Hematopoietic multipotent progenitor cell treated with erythropoietin and hydrocortisone succinate and interleukin-3 and kit ligand, for 8 days (in vitro differentiated cells): Measurements from ENCODE around the gene ZFYVE26.

Experiments used
- DNase-seq: peaks from one replicate; pipeline ENCODE4 v3.0.0-alpha.2; 2015

ZFYVE26 gene

DNA sequence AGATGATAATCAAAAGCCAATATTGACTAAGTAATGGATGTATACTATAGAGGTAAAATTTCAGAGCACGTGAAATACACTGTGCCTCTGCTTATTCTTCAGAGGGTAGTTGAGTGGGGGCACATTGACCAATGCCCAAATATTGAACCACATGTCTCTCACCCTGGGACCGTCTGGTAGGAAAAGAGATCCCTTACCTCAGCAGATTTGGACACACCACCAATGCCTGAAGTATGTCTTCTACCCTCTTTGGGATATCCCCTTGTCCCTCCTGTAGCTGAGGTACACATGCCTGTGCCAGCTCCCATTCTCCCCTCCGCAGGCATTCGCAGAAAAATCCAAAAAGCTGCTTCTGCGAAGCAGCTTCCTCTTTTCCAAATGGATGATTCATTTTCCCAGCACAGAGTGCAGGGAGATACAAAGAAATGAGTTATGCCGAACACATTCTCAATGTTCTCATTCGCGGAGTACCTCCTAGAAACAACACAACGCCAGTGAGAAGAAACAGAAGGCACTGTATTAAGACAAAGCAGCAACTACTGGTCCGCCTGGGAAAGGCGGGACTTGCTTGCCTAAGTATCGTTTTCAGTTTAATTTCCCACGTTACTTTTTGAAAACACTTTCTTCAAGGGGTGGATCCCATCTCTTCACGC is 691 bp downstream of the ZFYVE26 start:
- DNase-seq = peak; percentile 43

DNA sequence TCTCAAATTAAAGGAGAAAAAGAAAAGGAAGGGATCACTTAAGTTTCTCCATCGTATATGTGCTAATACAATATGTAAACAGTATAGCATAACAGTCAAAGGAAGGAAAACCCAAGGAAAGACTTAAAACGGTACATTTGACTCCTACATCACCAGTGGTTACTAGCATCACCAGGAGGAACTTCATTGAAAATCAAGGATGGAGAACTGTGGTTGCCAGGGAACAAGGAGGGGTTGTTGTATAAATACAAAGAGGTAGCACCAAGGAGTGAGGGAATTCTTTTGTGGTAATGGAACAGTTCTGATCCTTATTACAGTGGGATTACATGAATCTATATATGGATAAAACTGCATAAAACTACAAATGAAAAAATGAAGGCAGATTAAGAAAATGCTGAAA is 1.6 kb downstream of the ZFYVE26 start:
- DNase-seq = no peak

DNA sequence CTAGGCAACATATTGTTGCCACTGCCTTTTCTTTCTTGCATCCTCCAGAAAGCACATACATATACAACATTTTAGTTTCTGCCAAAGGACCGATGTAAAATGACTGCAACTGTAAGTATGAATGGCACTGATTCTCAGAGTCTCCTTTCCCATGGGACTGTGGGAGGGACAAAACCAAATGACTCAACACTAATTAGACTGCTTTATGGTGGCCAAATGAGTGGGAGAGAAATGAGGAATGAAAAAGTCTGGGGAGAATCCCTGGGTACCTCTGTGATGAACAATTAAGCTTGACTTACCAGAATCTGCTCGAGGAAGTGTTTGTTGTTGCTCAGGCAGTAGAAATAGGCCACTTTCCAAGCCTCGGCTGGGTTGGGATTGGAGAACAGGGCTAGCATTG is 10.1 kb downstream of the ZFYVE26 start:
- DNase-seq = no peak

DNA sequence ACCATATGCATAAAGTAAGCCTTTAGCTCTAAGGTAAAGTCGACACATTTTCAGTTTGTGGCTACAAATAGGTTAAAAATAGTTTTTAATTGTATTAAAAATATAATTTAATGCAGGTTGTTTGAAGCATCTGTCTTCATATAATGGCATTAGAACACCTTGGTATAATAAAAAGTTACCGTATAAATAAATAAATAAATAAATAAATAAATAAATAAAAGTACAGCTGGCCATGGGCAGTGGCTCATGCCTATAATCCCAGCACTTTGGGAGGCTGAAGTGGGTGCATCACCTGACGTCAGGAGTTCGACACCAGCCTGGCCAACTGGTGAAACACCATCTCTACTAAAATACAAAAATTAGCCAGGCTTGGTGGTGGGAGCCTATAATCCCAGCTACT is 15.6 kb downstream of the ZFYVE26 start:
- no peak for DNase-seq

DNA sequence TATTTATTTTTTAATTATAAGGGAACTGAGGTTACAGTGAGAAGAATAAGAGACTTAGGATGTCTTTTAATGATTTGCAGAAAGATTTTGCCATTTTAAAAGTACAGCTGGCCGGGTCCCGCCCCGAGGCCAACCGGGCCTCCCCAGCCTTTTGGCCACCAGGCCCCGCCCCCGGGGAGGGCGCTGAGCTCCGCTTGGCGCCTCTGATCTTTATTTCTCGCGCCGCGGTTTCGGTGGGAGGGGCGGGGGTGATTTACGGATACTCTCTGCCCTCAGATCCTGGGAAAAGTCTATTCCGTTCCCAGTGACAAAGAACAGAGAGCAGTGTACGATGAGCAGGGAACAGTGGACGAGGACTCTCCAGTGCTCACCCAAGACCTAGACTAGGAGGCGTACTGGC is 17.7 kb downstream of the ZFYVE26 start:
- no peak for DNase-seq

DNA sequence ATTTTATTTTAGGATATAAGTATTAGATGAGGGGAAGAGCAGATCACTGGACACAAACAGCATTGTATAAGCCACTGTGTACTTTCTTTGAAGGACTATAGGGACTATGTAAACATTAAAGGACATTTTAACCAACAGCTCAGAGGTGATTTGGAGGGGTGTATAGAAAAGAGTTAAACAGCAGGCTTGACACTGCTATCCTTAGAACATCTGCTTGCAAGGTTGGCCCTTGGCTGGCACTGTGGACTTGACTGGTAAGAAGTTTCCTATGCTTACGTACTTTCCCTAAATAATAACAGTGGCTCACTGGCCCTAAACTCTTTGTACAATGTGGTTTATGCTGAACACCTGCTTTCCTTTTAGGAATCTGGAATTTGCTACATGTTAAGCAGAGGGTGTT is 28.7 kb downstream of the ZFYVE26 start:
- no peak for DNase-seq

DNA sequence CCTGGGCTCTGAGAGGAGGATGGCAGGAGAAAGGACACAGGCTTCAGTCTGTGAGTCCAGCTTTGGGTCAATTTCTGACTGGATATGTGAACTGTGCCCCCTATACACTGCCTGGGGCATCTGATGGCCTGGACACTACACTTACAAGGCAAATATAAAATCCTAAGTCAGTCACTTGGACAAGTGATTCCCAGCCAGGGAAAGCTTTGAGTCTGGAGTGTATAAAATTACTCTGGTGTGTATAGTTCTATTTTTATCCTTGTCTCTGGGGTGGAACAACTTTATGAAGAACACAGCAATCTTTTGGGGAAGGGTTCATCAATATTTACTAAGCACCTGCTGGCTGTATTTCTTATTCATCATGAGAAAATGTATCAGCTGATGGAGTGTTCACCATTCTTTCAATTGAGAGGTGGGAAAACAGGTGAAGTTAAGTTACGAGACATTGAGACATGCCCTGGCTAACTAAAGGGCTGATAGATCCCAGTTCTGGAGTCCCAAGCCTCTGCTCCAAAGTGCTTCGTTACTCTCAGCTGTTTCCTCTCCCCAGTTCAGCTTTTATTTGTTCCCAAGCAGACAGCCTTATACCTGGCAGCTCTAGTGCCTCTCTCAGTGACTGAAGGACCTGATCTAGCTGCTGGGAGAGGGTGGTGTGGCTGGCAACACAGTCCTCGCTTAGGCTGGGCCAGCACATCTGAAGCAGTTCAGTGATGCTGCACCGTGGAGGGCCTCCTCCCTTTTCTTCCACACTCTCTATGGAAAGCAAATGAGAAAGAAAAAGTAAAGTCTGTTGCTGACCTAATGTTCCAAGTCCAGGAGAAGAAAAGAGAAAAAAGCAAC is 30.9 kb downstream of the ZFYVE26 start:
- no peak for DNase-seq

DNA sequence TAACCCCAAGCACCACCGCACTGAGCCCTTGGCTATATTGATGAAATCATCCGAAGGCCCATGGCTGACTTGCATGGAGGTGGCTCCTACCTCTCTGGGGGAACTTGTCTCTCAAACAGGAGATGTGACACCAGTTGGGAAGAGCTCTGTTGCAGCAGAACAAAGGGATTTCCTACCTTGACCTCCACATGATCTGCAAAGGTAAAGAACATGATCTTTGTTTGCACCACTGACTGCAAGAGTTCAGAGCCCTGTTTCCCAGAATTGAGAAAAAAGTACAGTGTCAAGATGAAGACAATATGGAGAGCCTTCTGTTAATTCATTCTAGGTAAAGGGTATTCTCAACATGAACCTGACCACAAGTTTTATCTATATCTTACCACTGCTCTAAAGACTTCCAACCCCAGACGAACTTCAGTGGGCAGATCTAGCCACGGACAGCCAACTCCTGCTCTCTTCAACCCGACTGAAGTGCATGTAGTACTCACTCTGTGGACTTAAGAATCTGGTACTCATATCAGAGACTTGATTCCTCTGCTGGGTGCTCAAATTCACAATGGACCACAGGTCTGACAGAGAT is 32.1 kb downstream of the ZFYVE26 start:
- peak; percentile 72 for DNase-seq

DNA sequence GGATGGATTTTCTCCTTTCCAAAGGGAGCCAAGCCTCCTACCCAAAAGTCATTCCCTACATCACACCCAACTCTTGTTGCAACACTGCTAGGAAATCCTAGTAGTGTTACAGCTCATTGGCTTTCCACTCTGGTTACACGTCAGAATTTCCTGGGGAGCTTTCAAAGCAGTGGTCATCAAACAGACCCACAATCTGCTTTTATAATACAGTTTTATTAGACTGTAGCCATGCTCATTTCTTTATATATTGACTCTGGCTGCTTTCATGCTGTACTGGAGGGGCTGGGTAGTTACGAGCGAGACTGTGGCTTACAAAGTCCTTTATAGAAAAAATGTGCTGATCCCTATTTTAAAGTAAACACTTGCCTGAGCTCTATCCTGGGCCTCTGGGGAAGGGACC is 34.3 kb downstream of the ZFYVE26 start:
- no peak for DNase-seq

DNA sequence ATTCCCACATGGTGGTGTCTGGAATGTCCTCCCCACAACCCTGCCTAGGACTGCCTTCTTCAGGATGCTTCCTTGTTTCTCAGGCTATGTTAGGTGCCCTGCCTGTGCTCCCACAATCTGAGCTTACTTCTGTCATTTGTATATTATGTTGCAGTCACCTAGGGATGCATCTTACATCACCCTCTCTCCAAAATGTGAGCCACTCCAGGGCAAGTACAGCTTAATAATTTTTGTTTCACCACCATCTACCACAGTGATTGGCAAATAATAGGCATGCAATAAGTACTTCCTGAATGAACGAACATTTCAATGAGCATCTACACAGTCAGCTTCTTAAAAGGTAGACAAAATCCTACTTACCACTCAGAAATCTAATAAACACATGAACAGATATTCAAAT is 37.6 kb downstream of the ZFYVE26 start:
- DNase-seq = no peak

DNA sequence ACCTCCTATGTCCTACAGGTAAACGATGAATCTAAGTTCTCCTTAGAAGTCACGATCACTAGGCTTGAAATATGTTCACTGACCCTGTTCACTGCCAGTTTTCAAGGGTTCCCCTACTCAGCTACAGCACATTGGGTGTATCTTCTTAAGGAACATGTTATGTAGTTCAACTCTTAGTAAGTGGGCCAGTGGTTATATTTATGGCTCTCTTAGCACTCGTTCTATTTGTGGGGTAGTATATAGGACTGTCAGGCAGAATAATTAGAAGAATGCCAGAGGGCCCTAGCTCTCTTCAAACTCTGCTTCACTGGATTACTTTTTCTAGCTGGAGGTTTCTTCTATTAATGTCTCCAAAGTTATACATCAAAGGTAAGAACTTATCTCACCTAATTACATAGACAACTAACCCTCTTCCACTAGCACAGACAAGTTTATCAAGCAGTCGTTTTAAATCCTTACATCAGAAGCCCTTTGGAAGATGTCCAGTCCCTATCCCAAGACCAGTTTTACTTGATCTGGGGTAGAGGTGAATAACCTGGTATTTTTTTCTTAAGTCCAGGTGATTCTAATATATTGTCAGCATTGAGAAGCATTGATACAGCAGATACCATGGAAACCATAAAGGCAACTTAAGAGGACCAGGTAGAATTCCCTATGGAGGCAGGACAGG is 39.6 kb downstream of the ZFYVE26 start:
- no peak for DNase-seq

DNA sequence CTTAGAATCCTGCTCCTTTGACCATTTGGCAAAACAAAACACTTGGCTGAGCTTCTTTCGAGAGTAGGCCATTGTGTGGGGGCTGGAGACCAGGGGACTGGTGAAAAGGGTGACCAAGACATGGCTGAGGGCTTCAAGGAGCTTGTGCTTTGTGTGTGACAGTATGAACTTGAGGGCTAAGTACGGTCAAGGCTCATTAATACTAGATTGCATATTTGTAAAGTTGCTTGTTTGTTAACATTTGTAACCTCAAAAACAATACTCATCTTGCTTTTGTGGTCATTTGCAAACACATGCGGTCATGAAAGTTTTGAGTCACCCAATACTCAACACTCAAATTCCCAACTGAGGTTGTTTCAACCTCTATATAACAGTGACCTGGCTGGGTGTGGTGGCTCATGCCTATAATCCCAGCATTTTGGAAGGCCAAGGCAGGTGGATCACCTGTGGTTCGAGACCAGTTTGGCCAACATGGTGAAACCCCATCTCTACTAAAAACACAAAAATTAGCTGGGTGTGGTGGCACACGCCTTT is 42.5 kb downstream of the ZFYVE26 start:
- DNase-seq = no peak

DNA sequence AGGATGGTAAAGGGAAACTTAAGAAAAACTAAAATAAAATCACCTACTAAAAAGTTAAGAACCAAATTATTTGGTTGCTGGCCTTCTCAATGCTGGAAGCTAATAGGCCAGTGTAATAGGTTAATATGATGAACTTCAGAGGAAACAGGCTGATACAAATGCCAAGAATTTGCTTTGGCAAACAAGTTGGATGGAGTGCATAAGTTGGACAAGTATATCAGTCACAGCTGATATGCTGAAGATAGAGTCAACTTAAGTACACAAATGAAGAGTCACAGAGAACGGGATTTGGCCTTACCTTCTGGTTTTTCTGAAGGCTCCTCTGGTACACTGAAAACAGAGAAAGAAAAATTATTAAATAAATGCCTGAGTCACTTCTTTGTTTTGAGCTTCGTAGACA is 48.2 kb downstream of the ZFYVE26 start:
- DNase-seq = no peak

DNA sequence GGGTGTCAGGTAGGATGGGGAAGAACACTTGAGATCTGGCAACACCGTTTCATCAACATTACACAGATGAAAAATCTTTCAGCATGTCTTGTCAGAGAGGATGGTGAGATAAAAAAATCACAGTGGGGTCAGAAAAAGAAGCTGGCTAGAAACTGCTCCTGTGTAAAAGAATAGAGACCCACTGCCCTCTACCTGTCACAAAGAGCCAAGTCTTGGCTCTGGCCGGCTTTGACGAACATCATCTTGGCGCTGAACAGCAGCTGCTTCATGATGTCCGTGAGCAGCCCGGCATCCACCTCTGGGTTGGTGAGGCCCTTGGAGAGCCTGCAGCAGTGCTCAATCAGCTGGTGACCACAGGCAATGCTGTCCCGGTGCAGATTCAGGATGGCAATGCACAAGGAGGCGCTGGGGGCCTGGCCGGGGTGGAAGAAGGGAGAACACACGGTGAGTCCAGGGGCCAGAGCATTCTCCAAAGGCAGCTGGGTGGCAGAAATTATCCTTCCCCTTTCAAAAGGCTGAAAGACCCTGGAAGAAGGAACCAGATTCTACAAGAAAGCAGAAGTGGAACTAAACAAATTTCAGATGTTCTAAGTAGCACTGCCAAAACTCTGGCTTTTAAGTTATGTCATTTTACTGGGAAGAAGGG is 50.2 kb downstream of the ZFYVE26 start:
- no peak for DNase-seq

DNA sequence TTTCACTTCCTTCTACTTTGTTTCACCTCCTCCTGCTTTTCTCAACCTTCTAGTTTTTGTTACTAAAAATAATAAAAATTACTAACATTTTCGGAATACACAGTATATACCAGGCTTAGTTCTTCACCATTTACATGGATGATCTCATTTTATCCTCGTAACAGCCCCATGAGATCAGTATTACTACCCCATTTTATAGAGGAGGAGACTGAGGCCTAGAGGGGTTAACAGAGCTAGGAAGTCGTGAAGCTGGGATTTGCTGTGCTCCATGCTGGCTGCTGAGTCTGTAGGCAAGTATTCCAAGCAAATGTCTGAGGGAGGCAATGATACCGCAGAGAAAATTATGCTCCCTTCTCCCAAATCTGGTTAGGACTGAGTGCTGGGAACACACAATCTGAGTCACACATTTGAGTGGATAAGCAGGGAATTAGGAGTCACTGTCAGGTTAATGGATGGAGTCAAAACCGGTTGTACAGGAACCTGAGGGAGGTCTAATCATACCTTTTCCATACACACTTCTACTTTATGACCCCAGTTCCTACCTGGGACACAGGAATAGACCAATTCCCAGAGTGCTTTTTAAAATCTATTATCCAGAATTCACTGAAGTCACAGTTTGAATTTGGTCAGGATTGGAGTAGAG is 51.1 kb downstream of the ZFYVE26 start:
- no peak for DNase-seq

DNA sequence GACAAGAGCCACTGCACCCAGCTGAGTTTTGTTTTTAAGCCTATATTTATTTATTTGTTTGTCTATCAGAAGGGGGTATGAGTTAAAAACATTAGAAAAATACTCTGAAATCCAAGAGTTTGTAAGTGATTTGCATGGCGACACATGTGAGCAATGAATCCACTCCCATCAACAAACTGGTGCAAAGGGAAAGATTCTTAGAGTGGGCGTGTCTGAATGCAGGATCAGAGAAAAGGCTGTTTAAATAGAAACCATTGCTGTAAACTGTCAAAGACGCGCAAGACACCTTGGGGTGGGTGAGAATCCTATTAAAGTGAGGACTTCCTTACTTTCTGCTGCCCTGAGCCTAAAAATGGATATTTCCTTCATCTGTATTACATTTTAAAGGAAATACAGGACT is 51.9 kb downstream of the ZFYVE26 start:
- no peak for DNase-seq

DNA sequence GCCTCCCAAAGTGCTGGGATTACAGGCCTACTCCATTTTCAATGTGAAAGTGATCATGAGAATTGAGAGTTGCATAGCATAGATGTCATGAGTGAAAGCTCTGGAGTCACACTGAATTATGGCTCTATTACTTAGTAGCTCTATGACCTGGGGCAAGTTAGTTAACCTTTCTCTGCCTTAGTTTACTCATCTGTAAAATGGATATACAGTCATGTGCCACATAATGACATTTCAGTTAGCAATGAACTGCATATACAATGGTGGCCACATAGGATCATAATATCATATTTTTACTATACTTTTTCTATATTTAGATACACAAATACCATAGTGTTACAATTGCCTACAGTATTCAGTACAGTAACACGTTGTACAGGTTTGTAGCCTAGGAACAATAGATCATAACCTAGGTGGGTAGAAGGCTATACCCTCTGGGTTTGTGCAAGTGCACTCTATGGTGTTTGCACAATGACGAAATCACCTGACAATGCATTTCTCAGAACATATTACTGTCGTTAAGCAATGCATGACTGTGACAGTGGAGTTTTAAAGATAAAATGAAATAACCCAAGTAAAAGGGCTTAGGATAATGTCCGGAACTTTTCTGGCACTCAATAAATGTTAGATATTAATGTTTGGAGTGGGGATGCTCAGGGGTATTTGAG is 53.1 kb downstream of the ZFYVE26 start:
- no peak for DNase-seq

DNA sequence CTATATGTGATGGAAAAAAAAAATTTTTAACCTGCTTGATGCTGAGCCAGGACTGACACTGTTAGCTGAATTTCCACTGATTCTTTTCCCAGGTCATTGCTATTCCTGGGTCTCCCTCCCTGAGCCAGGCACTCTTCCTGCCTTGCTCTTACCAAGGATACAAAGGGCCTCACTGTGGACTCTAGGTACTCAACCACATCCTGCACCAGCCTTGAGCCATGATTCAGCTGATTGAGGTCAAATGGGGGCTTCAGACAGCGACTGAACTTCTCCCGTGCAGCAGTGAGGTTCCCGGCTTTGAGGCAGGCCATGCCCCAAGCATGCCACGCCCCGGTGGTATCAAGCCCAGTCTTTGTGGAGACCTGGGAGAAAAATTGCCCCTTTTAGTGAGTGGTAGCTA is 54.3 kb downstream of the ZFYVE26 start:
- no peak for DNase-seq

DNA sequence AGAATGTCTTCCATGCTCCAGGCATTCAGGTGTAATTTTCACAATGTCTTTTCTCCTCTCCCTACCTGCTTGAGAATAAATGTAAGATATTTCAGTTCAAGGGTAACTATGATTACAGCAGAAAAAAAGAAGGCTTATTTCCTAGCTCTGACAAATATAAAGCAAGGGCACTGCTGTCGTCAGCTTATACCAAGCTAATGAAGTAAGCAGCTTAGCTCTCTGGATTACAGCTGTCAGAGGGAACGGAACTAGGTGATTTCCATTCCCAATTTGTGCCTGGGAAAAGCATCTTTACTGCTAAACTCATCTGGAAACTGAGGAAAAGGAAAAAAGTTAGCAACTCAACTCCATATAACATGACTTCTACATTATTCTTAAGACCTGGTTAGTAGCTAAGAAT is 56.5 kb downstream of the ZFYVE26 start:
- no peak for DNase-seq

DNA sequence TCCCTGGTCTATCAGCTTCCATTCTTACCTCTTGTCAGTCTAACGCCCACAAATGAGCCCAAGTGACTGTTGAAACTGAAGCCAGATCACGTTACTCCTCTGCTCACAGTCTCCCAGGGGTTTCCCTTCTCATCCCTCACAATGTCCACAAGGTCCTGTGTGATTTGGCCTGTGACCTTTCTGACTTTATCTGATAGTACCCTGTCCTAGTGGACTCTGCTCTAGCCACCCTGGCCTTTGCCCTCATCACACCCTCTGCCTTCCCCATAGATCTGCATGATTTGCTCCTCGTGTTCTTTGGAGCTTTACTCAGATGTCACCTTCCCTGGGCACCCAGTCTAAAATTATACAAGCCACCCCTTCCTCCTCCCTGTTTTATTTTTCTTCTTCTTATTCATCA is 59.2 kb downstream of the ZFYVE26 start:
- no peak for DNase-seq

DNA sequence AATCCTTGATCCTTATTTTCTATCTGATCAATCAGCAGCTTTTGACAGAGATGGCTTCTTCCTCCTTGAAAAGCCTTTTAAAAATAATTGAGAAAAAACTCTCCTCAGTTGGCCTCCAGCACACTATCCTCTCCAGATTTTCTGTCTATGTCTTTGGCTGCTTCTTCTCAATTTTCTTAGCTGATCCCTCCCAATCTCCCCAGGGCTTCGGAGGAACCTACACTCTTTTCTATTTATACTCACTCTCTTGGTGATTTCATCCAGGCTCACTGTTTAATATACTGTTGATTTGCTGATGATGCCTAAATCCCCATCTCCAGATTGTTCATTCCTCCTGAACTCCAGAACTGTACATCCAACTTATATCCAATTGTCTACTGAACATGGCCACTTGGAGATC is 59.9 kb downstream of the ZFYVE26 start:
- no peak for DNase-seq
